HG02840 (cell line): ENCODE measurements around the gene GABRR2.

ENCODE experiments used
- ATAC-seq: cut with Tn5 transposase; IDR thresholded peaks from one replicate; pipeline ENCODE4 v1.9.1; 2021; ENCODE audit warnings: mild to moderate bottlenecking, moderate library complexity, moderate number of reproducible peaks; ENCODE audit not compliant: unreplicated experiment, low FRiP score

GABRR2 gene

GRCh38 chr6:89217299-89217910 lies 97.7 kb downstream of the GABRR2 start, which contains the start of gene GABRR1:
Gene GABRR1, minus strand, starts transcription at chr6:89217358. Its CDS starts 36 bp downstream, at chr6:89217322.
- no peak for ATAC-seq

- no peak for ATAC-seq
Observed at GRCh38 chr6:89216411-89216810, 98.7 kb downstream of the GABRR2 start.

DNA sequence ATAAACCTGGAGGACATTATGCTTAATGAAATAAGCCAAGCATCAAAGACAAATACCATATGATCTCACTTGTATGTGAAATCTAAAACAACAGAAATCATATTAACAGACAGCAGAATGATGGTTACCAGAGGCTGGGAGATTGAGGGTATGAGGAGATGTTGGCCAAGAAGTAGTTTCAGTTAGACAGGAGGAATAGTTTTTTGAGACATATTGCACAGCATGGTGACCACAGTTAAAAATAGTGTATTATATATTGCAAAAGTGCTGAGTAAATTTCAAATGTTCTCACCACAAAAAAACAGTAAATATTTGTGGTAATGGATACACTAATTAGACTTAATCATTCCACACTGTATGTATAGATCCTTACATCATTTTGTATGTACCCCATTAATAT lies 99.7 kb downstream of the GABRR2 start:
- ATAC-seq, result no peak

- no peak for ATAC-seq
Observed at GRCh38 chr6:89214197-89214596, 100.9 kb downstream of the GABRR2 start.

DNA sequence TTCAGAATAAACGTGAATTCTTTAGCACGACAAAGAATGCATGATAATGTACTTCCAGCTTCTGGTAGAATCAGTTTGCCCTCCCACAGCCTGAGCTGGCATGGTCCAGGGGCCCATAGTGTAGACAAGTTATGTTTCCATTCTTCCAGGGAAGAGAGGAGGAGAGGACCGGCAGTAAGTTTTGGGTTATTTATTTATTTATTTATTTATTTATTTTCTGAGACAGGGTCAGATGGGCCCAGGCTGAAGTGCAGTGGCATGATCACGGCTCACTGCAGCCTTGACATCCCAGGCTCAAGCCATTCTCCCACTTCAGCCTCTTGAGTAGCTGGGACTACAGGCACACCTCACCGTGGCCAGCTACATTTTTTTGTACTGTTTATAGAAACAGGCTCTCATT lies 102.6 kb downstream of the GABRR2 start:
- ATAC-seq, result no peak

DNA sequence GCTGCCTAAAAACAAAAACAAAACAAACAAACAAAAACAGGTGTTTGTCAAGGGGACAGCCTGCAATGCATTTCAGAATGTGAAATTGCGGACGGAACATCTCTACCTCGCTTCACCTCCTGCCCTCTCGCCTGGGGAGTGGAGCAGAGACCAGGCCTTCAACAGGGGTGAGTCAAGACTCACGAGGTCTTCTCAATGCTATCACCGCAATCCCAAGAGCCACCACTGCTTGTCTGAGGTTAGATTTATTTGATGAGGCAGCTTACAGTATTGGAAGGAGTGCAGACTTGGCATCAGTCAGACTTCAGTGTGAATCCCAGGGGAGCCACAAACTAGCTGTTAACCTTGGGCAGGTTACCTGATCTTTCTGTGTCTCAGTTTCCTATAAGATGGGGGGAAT lies 105.6 kb downstream of the GABRR2 start:
- ATAC-seq, result no peak

GRCh38 chr6:89208551-89208950 lies 106.5 kb downstream of the GABRR2 start:
- no peak for ATAC-seq
